Measurements from ENCODE around the gene CREB5. TPM values are rescaled to one million over a fixed set of nuclear protein-coding genes. Genes with fewer than 3 reads are reported as not detected.

CREB5 gene
- total RNA-seq, 1 donor from 2014 or later = 10.3 TPM

DNA sequence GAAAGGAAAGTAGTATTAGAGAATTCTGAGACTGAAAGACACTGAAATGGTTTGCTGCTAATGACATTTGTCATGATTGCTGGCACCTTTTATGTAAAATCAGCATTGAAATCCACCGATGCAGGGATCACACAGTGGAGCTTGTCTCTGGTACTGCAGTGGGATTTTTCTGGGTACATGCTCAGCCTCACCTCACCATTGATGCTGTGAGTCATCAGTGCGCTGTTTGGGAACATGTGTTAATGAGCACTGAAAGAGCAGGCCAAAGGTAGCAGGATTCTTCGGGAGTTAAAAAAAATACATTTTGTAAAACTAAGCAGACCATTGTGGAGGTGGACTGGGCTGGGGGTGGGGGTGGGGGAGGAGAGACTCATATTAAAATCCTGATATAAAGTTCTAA lies 174.9 kb downstream of the CREB5 start:
- Histone ChIP-seq H3K36me3 (no peaks in the 10 kb centered on the region), H3K9me3 (no peaks in the 10 kb centered on the region), H3K4me1 (no peaks in the 10 kb centered on the region), H3K4me3 (no peak overlapping the region), H3K27me3 (ENCODE audit: low read depth) (no peaks in the 10 kb centered on the region), H3K27ac (no peak overlapping the region)
- no peak for TF ChIP-seq CTCF (IDR thresholded peaks at IDR 0.05)
- intact Hi-C loops (cut with DNase I) = no loop called here
- no peak for DNase-seq
- no peak for ATAC-seq

DNA sequence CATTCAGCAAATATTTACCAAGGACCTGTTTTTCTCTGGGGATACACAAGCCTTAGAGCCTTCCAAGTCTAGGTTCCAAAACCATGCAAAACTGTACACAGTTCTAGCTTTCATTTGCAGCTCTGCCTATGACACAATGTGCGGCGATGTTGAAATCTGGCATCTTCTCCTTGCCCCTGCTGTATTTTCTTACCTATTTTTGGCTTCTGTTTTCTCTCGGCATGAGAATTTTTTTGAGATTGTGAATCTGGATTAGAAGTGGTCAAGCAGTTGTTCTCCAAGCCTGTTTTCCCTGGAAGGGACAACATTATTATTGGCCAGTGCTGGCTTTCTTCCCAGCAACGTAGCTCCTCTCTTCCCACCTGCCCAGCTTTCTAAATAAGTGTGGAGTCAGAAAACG lies 176.3 kb downstream of the CREB5 start:
- ATAC-seq (no peak), DNase-seq (no peak)
- no peaks in the 10 kb centered on the region for H3K36me3 ChIP-seq
- no peak for TF ChIP-seq CTCF (IDR thresholded peaks at IDR 0.05)
- no peak overlapping the region for H3K4me3 ChIP-seq
- no peaks in the 10 kb centered on the region for H3K4me1 ChIP-seq
- H3K27ac ChIP-seq = no peak overlapping the region
- intact Hi-C loops (cut with DNase I) = no loop called here
- H3K9me3 ChIP-seq = no peaks in the 10 kb centered on the region
- no peaks in the 10 kb centered on the region for H3K27me3 ChIP-seq (ENCODE audit: low read depth)

GRCh38 chr7:28591041-28591674 lies 178.8 kb downstream of the CREB5 start:
- Histone ChIP-seq H3K4me1 (no peaks in the 10 kb centered on the region), H3K27ac (no peak overlapping the region), H3K9me3 (no peaks in the 10 kb centered on the region), H3K36me3 (no peaks in the 10 kb centered on the region), H3K27me3 (ENCODE audit: low read depth) (no peaks in the 10 kb centered on the region), H3K4me3 (no peak overlapping the region)
- ATAC-seq (no peak), DNase-seq (no peak)
- TF ChIP-seq CTCF (IDR thresholded peaks at IDR 0.05) = no peak
- intact Hi-C loops (cut with DNase I) = no loop called here

- Histone ChIP-seq H3K27me3 (ENCODE audit: low read depth) (no peaks in the 10 kb centered on the region), H3K4me3 (no peak overlapping the region), H3K4me1 (no peaks in the 10 kb centered on the region), H3K36me3 (no peaks in the 10 kb centered on the region), H3K9me3 (no peaks in the 10 kb centered on the region), H3K27ac (no peak overlapping the region)
- no peak for DNase-seq
- no peak for ATAC-seq
- intact Hi-C loops (cut with DNase I) = no loop called here
- TF ChIP-seq CTCF (IDR thresholded peaks at IDR 0.05) = no peak
Observed at GRCh38 chr7:28591725-28592349, 179.5 kb downstream of the CREB5 start.

DNA sequence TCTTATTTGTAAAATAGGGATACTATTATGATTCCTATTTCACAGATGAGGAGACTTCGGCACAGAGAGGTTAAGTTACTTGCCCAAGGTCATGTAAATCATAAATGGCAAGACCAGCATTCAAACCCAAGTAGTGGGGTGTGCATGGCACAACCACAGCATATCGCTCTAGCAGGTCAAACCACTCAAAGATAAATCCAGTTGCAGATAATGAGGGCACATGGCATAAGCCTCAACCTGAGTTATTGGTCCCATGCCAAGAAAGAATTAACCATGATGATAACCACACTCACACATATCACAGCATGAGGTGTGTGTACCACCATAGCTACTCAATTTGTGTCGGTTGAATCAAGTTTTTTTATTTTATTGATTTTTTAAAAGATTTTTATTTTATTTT lies 180.5 kb downstream of the CREB5 start:
- Histone ChIP-seq H3K27me3 (ENCODE audit: low read depth) (no peaks in the 10 kb centered on the region), H3K9me3 (no peaks in the 10 kb centered on the region), H3K27ac (no peak overlapping the region), H3K4me1 (no peaks in the 10 kb centered on the region), H3K36me3 (no peaks in the 10 kb centered on the region), H3K4me3 (no peak overlapping the region)
- no peak for ATAC-seq
- no peak for DNase-seq
- intact Hi-C loops (cut with DNase I) = no loop called here
- TF ChIP-seq CTCF (IDR thresholded peaks at IDR 0.05) = no peak

Data from lower lobe of right lung (tissue), 2 donors.